Lung (tissue), 12 donors: Measurements from ENCODE around the gene RIPOR2. TPM values are rescaled to one million over a fixed set of nuclear protein-coding genes. Genes with fewer than 3 reads are reported as not detected.

Experiments used
- ATAC-seq: fragments of 200-7000 bp; cut with Tn5 transposase; one replicate; pipeline ENCODE4 v1.9.1; 2020; ENCODE audit warnings: moderate number of reproducible peaks; ENCODE audit not compliant: insufficient read depth, low FRiP score
- DNase-seq, 3 donors: peaks; one replicate each; pipeline ENCODE4 v3.0.0-alpha.2; 2013 to 2017
- H3K27ac ChIP-seq, 2 donors: one replicate each; pipeline ENCODE4 v1.5.1; 2013; ENCODE audit warnings: mild to moderate bottlenecking in 2 of 2, moderate library complexity in 2 of 2, control low read depth in 1 of 2, inconsistent platforms in 1 of 2, low read depth in 1 of 2, low read length in 1 of 2
- H3K27me3 ChIP-seq, 3 donors: one replicate each; pipeline ENCODE4 v1.5.1; 2013; ENCODE audit warnings: low read length in 2 of 3; ENCODE audit not compliant: control insufficient read depth in 3 of 3, insufficient read depth in 3 of 3
- H3K36me3 ChIP-seq, 4 donors: one replicate each; pipeline ENCODE4 v1.5.1; 2013; ENCODE audit warnings: low read length in 4 of 4, mild to moderate bottlenecking in 1 of 4, moderate library complexity in 1 of 4; ENCODE audit not compliant: control insufficient read depth in 4 of 4, insufficient read depth in 4 of 4
- H3K4me1 ChIP-seq, 5 donors: one replicate each; pipeline ENCODE4 v1.5.1; 2013; ENCODE audit warnings: low read length in 5 of 5, mild to moderate bottlenecking in 2 of 5, moderate library complexity in 1 of 5; ENCODE audit not compliant: control insufficient read depth in 5 of 5, insufficient read depth in 5 of 5
- H3K4me3 ChIP-seq: one replicate; pipeline ENCODE4 v1.5.1; 2013; ENCODE audit warnings: mild to moderate bottlenecking, control low read depth, moderate library complexity
- H3K9ac ChIP-seq, 2 donors: one replicate each; pipeline ENCODE4 v1.5.1; 2013; ENCODE audit warnings: low read length in 2 of 2, control low read depth in 1 of 2; ENCODE audit not compliant: insufficient read depth in 1 of 2
- H3K9me3 ChIP-seq, 4 donors: one replicate each; pipeline ENCODE4 v1.5.1; 2013; ENCODE audit warnings: low read length in 3 of 4, mild to moderate bottlenecking in 1 of 4, moderate library complexity in 1 of 4; ENCODE audit not compliant: control insufficient read depth in 4 of 4, insufficient read depth in 3 of 4
- WGBS, 2 donors: extraction: QIAGEN DNeasy Blood & Tissue Kit; methylation state at CpG; one replicate each; pipeline ENCODE4 v1.1.7; 2013; 5-methylcytosine and 5-hydroxymethylcytosine counted together
- polyA plus RNA-seq, 2 donors: library from polyadenylated mRNA; stranded (reverse); fragments of 200-250 nt; gene quantifications; one replicate each; pipeline ENCODE4 v1.2.1, GENCODE V29; 2013
- total RNA-seq, 2 donors: library from RNA; depleted of rRNA in 1 of 2; stranded (reverse); fragments of >200 nt in 1 of 2; gene quantifications; one replicate each; pipeline ENCODE4 v1.2.1, GENCODE V29; 2014 to 2021
- TF ChIP-seq, protein P1 (sequence below): IDR thresholded peaks from 2 replicates; pipeline ENCODE4 v1.5.1; 2012; ENCODE audit warnings: mild to moderate bottlenecking; ENCODE audit errors: control extremely low read depth, extremely low read depth
- donor health status: control.
- donor health status: control.
- donor health status: Bipolar disorder and iron deficiency.
- donor health status: healthy.
- donor health status: DM: yes; HTN: yes; CAD: no.

Gene RIPOR2
- total and polyA plus RNA-seq, 4 donors: 7.9 to 97.6 (median 42.7) TPM

GRCh38 chr6:24832794-24833193 lies 103.0 kb downstream of the RIPOR2 start:
- 97 to 98% methylated on average over 1 of the region's 1 CpG for WGBS, 2 donors
- Histone ChIP-seq H3K9ac (no peak overlapping the region), H3K27ac (no peak overlapping the region), H3K27me3 (no peaks in the 10 kb centered on the region), H3K9me3 (no peaks in the 10 kb centered on the region), H3K4me3 (no peak overlapping the region), H3K36me3 (peaks cover 0 to 5% (median 0%) of the 10 kb centered on the region in 4 donors), H3K4me1 (peaks cover 0 to 3% (median 0%) of the 10 kb centered on the region in 5 donors)
- ATAC-seq (no peak), DNase-seq (no peak)
- TF ChIP-seq, protein P1, sequence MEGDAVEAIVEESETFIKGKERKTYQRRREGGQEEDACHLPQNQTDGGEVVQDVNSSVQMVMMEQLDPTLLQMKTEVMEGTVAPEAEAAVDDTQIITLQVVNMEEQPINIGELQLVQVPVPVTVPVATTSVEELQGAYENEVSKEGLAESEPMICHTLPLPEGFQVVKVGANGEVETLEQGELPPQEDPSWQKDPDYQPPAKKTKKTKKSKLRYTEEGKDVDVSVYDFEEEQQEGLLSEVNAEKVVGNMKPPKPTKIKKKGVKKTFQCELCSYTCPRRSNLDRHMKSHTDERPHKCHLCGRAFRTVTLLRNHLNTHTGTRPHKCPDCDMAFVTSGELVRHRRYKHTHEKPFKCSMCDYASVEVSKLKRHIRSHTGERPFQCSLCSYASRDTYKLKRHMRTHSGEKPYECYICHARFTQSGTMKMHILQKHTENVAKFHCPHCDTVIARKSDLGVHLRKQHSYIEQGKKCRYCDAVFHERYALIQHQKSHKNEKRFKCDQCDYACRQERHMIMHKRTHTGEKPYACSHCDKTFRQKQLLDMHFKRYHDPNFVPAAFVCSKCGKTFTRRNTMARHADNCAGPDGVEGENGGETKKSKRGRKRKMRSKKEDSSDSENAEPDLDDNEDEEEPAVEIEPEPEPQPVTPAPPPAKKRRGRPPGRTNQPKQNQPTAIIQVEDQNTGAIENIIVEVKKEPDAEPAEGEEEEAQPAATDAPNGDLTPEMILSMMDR: no peak

DNA sequence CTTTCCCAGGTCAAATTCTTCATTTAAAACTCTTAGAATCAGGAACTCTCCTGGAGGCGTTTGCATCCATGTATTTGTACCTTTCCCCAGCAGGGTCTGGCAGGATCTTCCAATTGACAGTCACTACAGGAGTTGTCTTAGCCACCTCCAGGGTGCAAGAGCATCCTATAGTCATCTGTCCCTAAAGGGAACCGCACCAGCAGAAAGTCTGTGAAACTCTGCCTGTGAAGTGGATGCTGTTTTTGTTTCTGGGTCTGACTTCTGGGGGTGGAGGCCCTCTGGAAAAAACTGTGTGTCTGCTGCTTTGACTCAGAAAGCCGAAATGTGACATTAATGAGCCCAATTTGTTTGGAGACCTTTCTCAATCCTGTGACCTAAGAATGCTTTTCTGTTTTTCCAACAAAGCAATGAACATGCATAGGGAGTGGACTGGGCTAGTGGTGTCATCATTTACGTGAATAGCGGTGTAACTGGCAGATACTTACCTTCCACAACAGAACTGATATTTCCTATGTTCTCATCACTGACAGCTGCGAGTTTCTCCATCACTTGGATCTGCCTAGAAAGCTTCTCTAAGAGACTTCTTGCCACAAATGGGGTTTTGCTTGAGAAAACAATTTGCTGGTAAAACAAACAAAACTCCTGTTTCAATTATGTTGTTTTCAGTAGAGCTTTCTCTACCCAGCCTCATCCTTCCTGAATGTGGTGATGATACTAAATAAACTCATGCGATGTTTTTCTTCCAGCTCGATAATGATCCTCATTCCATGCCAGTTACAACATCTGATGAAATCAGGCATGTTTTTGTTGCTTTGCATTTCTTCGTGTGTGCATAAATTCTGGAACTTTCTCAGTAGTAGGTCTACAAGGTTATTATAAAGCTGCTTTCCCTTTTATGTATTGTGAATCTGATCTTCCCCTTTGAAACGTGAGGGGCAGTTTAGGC lies 103.7 kb downstream of the RIPOR2 start:
- TF ChIP-seq, protein P1: no peak

DNA sequence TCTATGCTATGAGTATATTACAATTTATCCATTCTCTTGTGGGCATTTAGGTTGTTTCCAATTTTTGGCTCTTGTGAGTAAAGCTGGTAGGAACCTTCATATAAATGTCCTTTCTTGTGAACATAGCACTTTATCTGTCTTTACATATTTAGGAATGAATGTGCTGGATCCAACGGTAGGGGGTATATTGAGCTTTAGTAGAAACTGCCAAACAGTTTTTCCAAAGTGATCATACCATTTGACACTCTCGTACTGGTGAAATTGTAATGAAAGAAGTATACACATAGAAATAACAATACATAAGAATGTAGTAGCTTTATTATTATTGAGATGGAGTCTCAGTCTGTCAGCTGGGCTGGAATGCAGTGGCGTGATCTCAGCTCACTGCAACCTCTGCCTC lies 106.1 kb downstream of the RIPOR2 start:
- H3K4me3 ChIP-seq: no peak overlapping the region
- H3K9me3 ChIP-seq: no peaks in the 10 kb centered on the region
- H3K4me1 ChIP-seq: no peaks in the 10 kb centered on the region
- TF ChIP-seq, protein P1: no peak
- 93 to 94% methylated on average over 3 of the region's 3 CpGs for WGBS, 2 donors
- no peaks in the 10 kb centered on the region for H3K27me3 ChIP-seq
- no peak overlapping the region for H3K27ac ChIP-seq
- no peak overlapping the region for H3K9ac ChIP-seq
- no peak for ATAC-seq
- no peak for DNase-seq
- peaks cover 0 to 5% (median 0%) of the 10 kb centered on the region in 4 donors for H3K36me3 ChIP-seq

More for the DNA sequence above, 103.7 kb downstream of the RIPOR2 start:
- Histone ChIP-seq H3K27me3 (no peaks in the 10 kb centered on the region), H3K4me1 (peaks cover 0 to 3% (median 0%) of the 10 kb centered on the region in 5 donors), H3K36me3 (peaks cover 0 to 5% (median 0%) of the 10 kb centered on the region in 4 donors), H3K27ac (no peak overlapping the region), H3K4me3 (no peak overlapping the region), H3K9ac (no peak overlapping the region), H3K9me3 (no peaks in the 10 kb centered on the region)
- DNase-seq: no peak
- ATAC-seq: no peak
- WGBS, 2 donors: 81 to 83% methylated on average over 10 of the region's 10 CpGs
